Astrocyte (in vitro differentiated cells and primary cell): ENCODE data around the gene COG4. TPM values are rescaled to one million over a fixed set of nuclear protein-coding genes. Genes with fewer than 3 reads are reported as not detected.

ENCODE experiments used
- DNase-seq: peaks from one replicate; pipeline ENCODE4 v3.0.0-alpha.2; 2010; ENCODE audit warnings: low read depth
- FAIRE-seq: peaks from 2 replicates; lab custom pipeline; 2011; peaks lifted over from hg19 to GRCh38; lab: Jason Lieb, UNC
- H2AFZ ChIP-seq: 2 replicates; pipeline ENCODE4 v1.6.0; 2012; ENCODE audit warnings: low read depth, low read length, inconsistent platforms
- H3K27ac ChIP-seq: 2 replicates; pipeline ENCODE4 v1.5.1; 2011; ENCODE audit warnings: low read depth, low read length, inconsistent platforms
- H3K27me3 ChIP-seq: 2 replicates; pipeline ENCODE4 v1.6.0; 2011; ENCODE audit warnings: low read length, inconsistent platforms; ENCODE audit not compliant: insufficient read depth
- H3K36me3 ChIP-seq: 2 replicates; pipeline ENCODE4 v1.5.1; 2011; ENCODE audit warnings: low read length, inconsistent platforms; ENCODE audit not compliant: insufficient read depth
- H3K4me1 ChIP-seq: 2 replicates; pipeline ENCODE4 v1.5.1; 2011; ENCODE audit warnings: low read length, inconsistent platforms; ENCODE audit not compliant: insufficient read depth
- H3K4me2 ChIP-seq: 2 replicates; pipeline ENCODE4 v1.6.0; 2012; ENCODE audit warnings: low read length, inconsistent platforms
- H3K4me3 ChIP-seq: 2 replicates; pipeline ENCODE4 v1.5.1; 2011; ENCODE audit warnings: low read depth, mild to moderate bottlenecking, low read length, inconsistent platforms; ENCODE audit not compliant: insufficient read depth
- H3K79me2 ChIP-seq: 2 replicates; pipeline ENCODE4 v1.6.0; 2012; ENCODE audit warnings: mild to moderate bottlenecking, low read length, inconsistent platforms; ENCODE audit not compliant: insufficient read depth
- H3K9ac ChIP-seq: 2 replicates; pipeline ENCODE4 v1.6.0; 2012; ENCODE audit warnings: mild to moderate bottlenecking, low read length, inconsistent platforms
- H3K9me3 ChIP-seq: 2 replicates; pipeline ENCODE4 v1.5.1; 2012; ENCODE audit warnings: low read depth, mild to moderate bottlenecking, low read length, inconsistent platforms; ENCODE audit not compliant: insufficient read depth
- H4K20me1 ChIP-seq: 2 replicates; pipeline ENCODE4 v1.6.0; 2012; ENCODE audit warnings: low read length, inconsistent platforms; ENCODE audit not compliant: insufficient read depth
- H3K27ac Mint-ChIP-seq: one replicate; pipeline ENCODE4 v1.8.0; 2021; ENCODE audit warnings: mild to moderate bottlenecking, mixed read lengths; ENCODE audit not compliant: unreplicated experiment
- H3K27me3 Mint-ChIP-seq: one replicate; pipeline ENCODE4 v1.8.0; 2021; ENCODE audit warnings: low read depth, mixed read lengths; ENCODE audit not compliant: unreplicated experiment
- H3K36me3 Mint-ChIP-seq: one replicate; pipeline ENCODE4 v1.8.0; 2021; ENCODE audit warnings: low read depth, mixed read lengths; ENCODE audit not compliant: unreplicated experiment
- H3K4me1 Mint-ChIP-seq: one replicate; pipeline ENCODE4 v1.8.0; 2021; ENCODE audit warnings: low read depth, mixed read lengths; ENCODE audit not compliant: unreplicated experiment
- H3K4me3 Mint-ChIP-seq: one replicate; pipeline ENCODE4 v1.8.0; 2021; ENCODE audit warnings: mild to moderate bottlenecking, moderate library complexity, mixed read lengths; ENCODE audit not compliant: unreplicated experiment
- H3K9me3 Mint-ChIP-seq: one replicate; pipeline ENCODE4 v1.8.0; 2021; ENCODE audit warnings: mild to moderate bottlenecking, mixed read lengths; ENCODE audit not compliant: unreplicated experiment
- EZH2 ChIP-seq: IDR thresholded peaks from 2 replicates; pipeline ENCODE4 v1.6.1; 2012; ENCODE audit warnings: mild to moderate bottlenecking, low read length, inconsistent platforms; ENCODE audit not compliant: insufficient read depth
- total RNA-seq: library from RNA; stranded (reverse); gene quantifications from 2 replicates; pipeline ENCODE4 v1.2.1, GENCODE V29; 2021
- TF ChIP-seq, protein P1 (sequence below): IDR thresholded peaks from 2 replicates; pipeline ENCODE4 v1.5.1; 2011; ENCODE audit warnings: low read depth, mild to moderate bottlenecking, inconsistent platforms, low read length, moderate library complexity; ENCODE audit not compliant: insufficient read depth

The COG4 gene
- total RNA-seq, 1 donor from 2014 or later, result 42.6 TPM

DNA sequence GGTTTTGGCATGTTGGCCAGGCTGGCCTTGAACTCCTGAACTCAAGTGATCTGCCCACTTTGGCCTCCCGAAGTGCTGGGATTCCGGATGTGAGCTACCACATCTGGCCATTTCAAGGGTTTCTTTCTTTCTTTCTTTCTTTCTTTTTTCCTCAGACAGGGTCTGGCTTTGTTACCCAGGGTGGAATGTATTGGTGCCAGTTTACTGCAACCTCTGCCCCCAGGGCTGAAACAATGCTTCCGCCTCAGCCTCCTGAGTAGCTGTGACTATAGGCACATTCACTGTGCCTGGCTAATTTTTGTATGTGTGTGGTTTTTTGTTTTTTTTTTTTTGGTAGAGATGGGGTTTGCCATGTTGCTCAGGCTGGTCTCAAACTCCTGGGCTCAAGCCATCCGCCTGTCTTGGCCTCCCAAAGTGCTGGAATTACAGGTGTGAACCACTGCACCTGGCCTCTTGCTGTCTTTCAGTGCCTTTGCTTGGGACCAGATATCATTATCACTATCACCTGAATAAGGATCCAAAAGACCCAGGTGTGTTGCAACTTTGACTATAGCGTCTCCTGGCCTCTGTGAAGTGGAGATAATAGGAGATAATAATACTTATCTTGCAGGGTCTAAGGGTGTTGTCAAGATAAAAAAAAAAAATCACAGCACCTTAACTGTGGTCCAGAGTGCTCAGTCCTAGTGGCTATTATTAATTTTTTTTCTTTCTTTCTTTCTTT lies 65.7 kb downstream of the COG4 start:
- TF ChIP-seq, protein P1, sequence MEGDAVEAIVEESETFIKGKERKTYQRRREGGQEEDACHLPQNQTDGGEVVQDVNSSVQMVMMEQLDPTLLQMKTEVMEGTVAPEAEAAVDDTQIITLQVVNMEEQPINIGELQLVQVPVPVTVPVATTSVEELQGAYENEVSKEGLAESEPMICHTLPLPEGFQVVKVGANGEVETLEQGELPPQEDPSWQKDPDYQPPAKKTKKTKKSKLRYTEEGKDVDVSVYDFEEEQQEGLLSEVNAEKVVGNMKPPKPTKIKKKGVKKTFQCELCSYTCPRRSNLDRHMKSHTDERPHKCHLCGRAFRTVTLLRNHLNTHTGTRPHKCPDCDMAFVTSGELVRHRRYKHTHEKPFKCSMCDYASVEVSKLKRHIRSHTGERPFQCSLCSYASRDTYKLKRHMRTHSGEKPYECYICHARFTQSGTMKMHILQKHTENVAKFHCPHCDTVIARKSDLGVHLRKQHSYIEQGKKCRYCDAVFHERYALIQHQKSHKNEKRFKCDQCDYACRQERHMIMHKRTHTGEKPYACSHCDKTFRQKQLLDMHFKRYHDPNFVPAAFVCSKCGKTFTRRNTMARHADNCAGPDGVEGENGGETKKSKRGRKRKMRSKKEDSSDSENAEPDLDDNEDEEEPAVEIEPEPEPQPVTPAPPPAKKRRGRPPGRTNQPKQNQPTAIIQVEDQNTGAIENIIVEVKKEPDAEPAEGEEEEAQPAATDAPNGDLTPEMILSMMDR, result no peak
- no peak for TF ChIP-seq EZH2
- no peaks in the 10 kb centered on the region for H4K20me1 ChIP-seq
- Mint-ChIP-seq H3K4me3 (no peak overlapping the region), H3K27ac (no peak overlapping the region), H3K36me3 (peaks cover 2% of the 10 kb centered on the region), H3K9me3 (no peaks in the 10 kb centered on the region), H3K4me1 (peaks cover 8% of the 10 kb centered on the region), H3K27me3 (no peaks in the 10 kb centered on the region)
- no peak overlapping the region for H2AFZ ChIP-seq
- H3K4me1 ChIP-seq, result peaks cover 3% of the 10 kb centered on the region
- DNase-seq, result no peak
- no peaks in the 10 kb centered on the region for H3K36me3 ChIP-seq
- no peaks in the 10 kb centered on the region for H3K9me3 ChIP-seq
- no peak for FAIRE-seq
- H3K4me2 ChIP-seq, result no peak overlapping the region
- no peak overlapping the region for H3K27ac ChIP-seq
- H3K27me3 ChIP-seq, result no peaks in the 10 kb centered on the region
- no peak overlapping the region for H3K4me3 ChIP-seq
- no peaks in the 10 kb centered on the region for H3K79me2 ChIP-seq
- H3K9ac ChIP-seq, result no peak overlapping the region

DNA sequence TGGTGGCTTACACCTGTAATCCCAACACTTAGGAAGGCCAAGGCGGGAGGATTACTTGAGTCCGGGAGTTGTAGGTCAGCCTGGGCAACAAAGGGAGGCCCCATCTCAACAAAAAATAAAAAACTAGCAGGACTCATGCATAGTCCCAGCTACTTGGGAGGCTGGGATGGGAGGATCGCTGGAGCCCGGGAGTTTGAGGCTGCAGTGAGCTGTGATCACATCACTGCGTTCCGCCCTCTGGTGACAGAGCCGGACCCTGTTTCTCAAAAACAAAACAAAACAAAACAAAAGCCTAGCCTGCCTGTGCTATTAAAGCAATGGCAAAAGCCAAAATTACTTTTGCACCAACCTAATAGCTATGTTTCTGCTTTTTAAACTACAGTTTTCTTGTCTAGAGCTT lies 67.4 kb downstream of the COG4 start:
- no peak overlapping the region for H3K4me2 ChIP-seq

More for the DNA sequence above, 67.4 kb downstream of the COG4 start:
- Mint-ChIP-seq H3K9me3 (no peaks in the 10 kb centered on the region), H3K4me1 (peaks cover 4% of the 10 kb centered on the region), H3K27me3 (no peaks in the 10 kb centered on the region), H3K4me3 (no peak overlapping the region), H3K27ac (no peak overlapping the region), H3K36me3 (peaks cover 2% of the 10 kb centered on the region)
- Histone ChIP-seq H2AFZ (no peak overlapping the region), H4K20me1 (no peaks in the 10 kb centered on the region), H3K4me1 (peaks cover 3% of the 10 kb centered on the region), H3K4me3 (no peak overlapping the region), H3K27me3 (no peaks in the 10 kb centered on the region), H3K27ac (no peak overlapping the region), H3K9ac (no peak overlapping the region), H3K36me3 (no peaks in the 10 kb centered on the region), H3K79me2 (no peaks in the 10 kb centered on the region), H3K9me3 (no peaks in the 10 kb centered on the region)
- DNase-seq (no peak), FAIRE-seq (no peak)
- no peak for TF ChIP-seq EZH2
- TF ChIP-seq, protein P1, result no peak
